Measurements from ENCODE around the gene ZNF81.

The ZNF81 gene

GRCh38 chrX:47873123-47873522 is 36.4 kb downstream of the ZNF81 start:
- no peaks in the 10 kb centered on the region for H3K79me2 ChIP-seq (ENCODE audit: insufficient read depth, low read length)
- H3K27me3 ChIP-seq (ENCODE audit: insufficient read depth, low read length): no peaks in the 10 kb centered on the region
- no peak overlapping the region for H3K4me2 ChIP-seq (ENCODE audit: low read length)
- peaks cover 18% of the 10 kb centered on the region for H3K36me3 ChIP-seq (ENCODE audit: insufficient read depth, low read length)
- no peak for TF ChIP-seq EZH2 (IDR thresholded peaks at IDR 0.05; ENCODE audit: borderline replicate concordance, low read length)
- TF ChIP-seq, protein P1, sequence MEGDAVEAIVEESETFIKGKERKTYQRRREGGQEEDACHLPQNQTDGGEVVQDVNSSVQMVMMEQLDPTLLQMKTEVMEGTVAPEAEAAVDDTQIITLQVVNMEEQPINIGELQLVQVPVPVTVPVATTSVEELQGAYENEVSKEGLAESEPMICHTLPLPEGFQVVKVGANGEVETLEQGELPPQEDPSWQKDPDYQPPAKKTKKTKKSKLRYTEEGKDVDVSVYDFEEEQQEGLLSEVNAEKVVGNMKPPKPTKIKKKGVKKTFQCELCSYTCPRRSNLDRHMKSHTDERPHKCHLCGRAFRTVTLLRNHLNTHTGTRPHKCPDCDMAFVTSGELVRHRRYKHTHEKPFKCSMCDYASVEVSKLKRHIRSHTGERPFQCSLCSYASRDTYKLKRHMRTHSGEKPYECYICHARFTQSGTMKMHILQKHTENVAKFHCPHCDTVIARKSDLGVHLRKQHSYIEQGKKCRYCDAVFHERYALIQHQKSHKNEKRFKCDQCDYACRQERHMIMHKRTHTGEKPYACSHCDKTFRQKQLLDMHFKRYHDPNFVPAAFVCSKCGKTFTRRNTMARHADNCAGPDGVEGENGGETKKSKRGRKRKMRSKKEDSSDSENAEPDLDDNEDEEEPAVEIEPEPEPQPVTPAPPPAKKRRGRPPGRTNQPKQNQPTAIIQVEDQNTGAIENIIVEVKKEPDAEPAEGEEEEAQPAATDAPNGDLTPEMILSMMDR (IDR thresholded peaks at IDR 0.05; ENCODE audit: low read length): no peak
- H3F3A ChIP-seq (ENCODE audit: insufficient read depth, low read length): no peaks in the 10 kb centered on the region
- H3K9ac ChIP-seq (ENCODE audit: low read length): no peak overlapping the region
- H4K20me1 ChIP-seq (ENCODE audit: insufficient read depth, low read length): no peaks in the 10 kb centered on the region
- H3K27ac ChIP-seq (ENCODE audit: low read depth, low read length, poor library complexity, severe bottlenecking): no peak overlapping the region
- H3K4me3 ChIP-seq (ENCODE audit: low read depth, low read length, poor library complexity, severe bottlenecking): no peak overlapping the region
- no peaks in the 10 kb centered on the region for H3K9me2 ChIP-seq (ENCODE audit: low read depth, low read length)
- 0 out of 2 replicates have a peak, but pooled peaks cover 2% of the 10 kb centered on the region for H3K9me3 ChIP-seq (ENCODE audit: low read length)
- H3K4me1 ChIP-seq (ENCODE audit: insufficient read depth, low read length, severe bottlenecking): no peaks in the 10 kb centered on the region
- H2AFZ ChIP-seq (ENCODE audit: low read length): no peak overlapping the region

DNA sequence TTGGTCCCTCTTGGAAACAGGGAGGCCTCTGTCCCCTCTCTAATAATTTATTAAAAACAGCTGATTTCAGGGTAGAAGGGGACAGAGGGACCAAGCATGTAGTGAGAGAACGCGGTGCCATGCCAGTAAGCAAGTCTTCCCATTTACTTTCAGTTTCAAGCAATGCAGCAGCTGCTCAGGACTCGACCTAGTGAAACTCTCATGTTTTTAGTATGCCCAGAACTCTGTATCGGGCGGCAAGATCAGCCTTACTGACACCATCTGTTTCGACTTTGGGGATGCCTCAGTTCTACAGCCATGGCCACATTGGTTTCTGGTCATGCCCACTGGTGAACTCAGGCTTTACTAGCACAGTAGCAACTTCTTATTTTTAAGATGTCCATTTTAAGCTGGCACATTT is 40.6 kb downstream of the ZNF81 start:
- TF ChIP-seq, protein P1 (IDR thresholded peaks at IDR 0.05; ENCODE audit: low read length): no peak
- TF ChIP-seq EZH2 (IDR thresholded peaks at IDR 0.05; ENCODE audit: borderline replicate concordance, low read length): no peak
- Histone ChIP-seq H3K9me2 (ENCODE audit: low read depth, low read length) (no peaks in the 10 kb centered on the region), H2AFZ (ENCODE audit: low read length) (no peak overlapping the region), H3K36me3 (ENCODE audit: insufficient read depth, low read length) (peaks cover 12% of the 10 kb centered on the region), H3K27ac (ENCODE audit: low read depth, low read length, poor library complexity, severe bottlenecking) (no peak overlapping the region), H4K20me1 (ENCODE audit: insufficient read depth, low read length) (no peaks in the 10 kb centered on the region), H3K27me3 (ENCODE audit: insufficient read depth, low read length) (no peaks in the 10 kb centered on the region), H3K4me2 (ENCODE audit: low read length) (no peak overlapping the region), H3F3A (ENCODE audit: insufficient read depth, low read length) (no peaks in the 10 kb centered on the region), H3K9ac (ENCODE audit: low read length) (no peak overlapping the region), H3K79me2 (ENCODE audit: insufficient read depth, low read length) (no peaks in the 10 kb centered on the region), H3K4me3 (ENCODE audit: low read depth, low read length, poor library complexity, severe bottlenecking) (no peak overlapping the region), H3K4me1 (ENCODE audit: insufficient read depth, low read length, severe bottlenecking) (no peaks in the 10 kb centered on the region), H3K9me3 (ENCODE audit: low read length) (0 out of 2 replicates have a peak, but pooled peaks cover 2% of the 10 kb centered on the region)

- TF ChIP-seq, protein P1 (IDR thresholded peaks at IDR 0.05; ENCODE audit: low read length): no peak
- no peak for TF ChIP-seq EZH2 (IDR thresholded peaks at IDR 0.05; ENCODE audit: borderline replicate concordance, low read length)
- Histone ChIP-seq H3K4me1 (ENCODE audit: insufficient read depth, low read length, severe bottlenecking) (no peaks in the 10 kb centered on the region), H3K79me2 (ENCODE audit: insufficient read depth, low read length) (no peaks in the 10 kb centered on the region), H3K9me2 (ENCODE audit: low read depth, low read length) (no peaks in the 10 kb centered on the region), H3K9me3 (ENCODE audit: low read length) (no peaks in the 10 kb centered on the region), H2AFZ (ENCODE audit: low read length) (no peak overlapping the region), H3K4me2 (ENCODE audit: low read length) (no peak overlapping the region), H3K27me3 (ENCODE audit: insufficient read depth, low read length) (no peaks in the 10 kb centered on the region), H3K4me3 (ENCODE audit: low read depth, low read length, poor library complexity, severe bottlenecking) (no peak overlapping the region), H3K9ac (ENCODE audit: low read length) (no peak overlapping the region), H4K20me1 (ENCODE audit: insufficient read depth, low read length) (no peaks in the 10 kb centered on the region), H3K36me3 (ENCODE audit: insufficient read depth, low read length) (peaks cover 12% of the 10 kb centered on the region), H3K27ac (ENCODE audit: low read depth, low read length, poor library complexity, severe bottlenecking) (no peak overlapping the region), H3F3A (ENCODE audit: insufficient read depth, low read length) (no peaks in the 10 kb centered on the region)
Measured at GRCh38 chrX:47878198-47878597, 41.5 kb downstream of the ZNF81 start.
